Measurements from ENCODE around the gene ZNF581.

ZNF581 gene

GRCh38 chr19:55675661-55676354 is 32.4 kb downstream of the ZNF581 start:
- intact Hi-C loops (cut with DNase I) = no loop called here
- no peak for DNase-seq

DNA sequence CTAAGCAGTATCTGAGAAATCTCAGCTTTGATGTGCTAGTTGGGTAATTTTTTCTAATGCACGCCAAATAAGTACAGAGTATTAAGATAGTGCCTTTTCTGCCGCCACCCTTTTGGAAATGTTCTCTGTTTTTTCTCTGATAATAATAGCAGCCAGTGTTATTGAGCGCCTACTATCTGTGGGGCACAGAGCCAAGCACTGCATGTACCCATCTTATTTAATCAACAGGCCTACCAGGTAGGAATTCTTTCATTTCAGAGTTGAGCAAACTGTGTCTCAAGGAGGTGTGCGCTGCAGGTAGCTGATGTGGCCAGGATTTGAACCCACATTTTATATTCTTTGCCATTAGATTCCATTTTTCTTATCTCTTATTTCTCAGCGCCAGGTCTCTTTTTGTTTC is 32.9 kb downstream of the ZNF581 start:
- intact Hi-C loops (cut with DNase I) = no loop called here
- no peak for DNase-seq

DNA sequence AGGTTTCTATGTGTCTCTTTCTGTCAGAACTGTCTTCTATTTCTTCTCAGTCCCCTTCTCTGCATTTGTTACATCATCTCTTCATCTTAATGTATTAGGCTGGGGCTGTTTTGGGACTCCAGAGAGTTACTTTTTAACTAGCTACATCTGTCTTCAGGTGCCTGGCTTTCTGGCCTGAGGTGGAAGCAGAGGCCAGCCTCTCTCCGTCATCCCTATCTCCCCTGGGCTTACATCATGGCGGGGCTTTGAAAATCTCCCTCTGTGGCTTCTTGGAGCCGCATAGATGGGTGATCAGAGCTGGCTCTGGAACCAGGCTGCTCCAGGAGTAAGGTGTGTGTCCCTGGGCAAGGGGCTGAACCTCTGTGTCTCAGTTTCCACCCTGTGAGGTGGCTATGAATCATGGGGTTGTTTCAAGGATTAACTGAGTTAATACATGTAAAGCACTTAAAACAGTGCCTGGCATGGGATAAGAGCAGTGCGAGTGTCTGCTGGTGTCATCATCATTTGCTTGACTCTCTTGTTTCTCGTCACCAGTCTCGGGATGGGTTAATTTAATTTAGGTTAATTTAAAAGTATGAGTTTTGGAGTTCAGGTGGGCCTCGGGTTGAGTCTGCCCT is 33.5 kb downstream of the ZNF581 start:
- intact Hi-C loops (cut with DNase I) = no loop called here

DNA sequence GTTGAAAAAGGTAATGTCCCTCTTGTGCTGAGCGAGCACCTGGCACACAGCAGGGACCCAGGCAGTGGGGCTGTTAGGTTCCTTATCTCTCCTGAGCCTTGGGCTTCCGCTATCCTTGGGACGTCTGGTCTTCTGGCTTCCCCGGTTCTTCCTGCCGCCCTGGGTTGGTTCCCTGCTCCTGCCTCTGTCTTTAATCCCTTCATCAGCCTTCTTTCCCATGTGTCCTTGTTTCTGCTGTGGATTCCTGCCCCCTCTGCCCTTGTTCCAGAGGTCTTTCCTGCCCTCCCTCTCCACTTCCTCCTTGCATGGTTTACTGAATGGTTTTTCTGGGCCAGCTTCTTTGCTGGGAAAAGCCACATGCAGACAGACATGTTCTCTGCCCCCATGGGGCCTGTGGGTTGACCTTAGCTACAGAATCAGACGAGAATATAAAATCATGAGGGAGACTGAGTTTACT is 34.2 kb downstream of the ZNF581 start:
- intact Hi-C loops (cut with DNase I) = no loop called here
- no peak for DNase-seq

More for the DNA sequence above, 33.5 kb downstream of the ZNF581 start:
- no peak for DNase-seq

DNA sequence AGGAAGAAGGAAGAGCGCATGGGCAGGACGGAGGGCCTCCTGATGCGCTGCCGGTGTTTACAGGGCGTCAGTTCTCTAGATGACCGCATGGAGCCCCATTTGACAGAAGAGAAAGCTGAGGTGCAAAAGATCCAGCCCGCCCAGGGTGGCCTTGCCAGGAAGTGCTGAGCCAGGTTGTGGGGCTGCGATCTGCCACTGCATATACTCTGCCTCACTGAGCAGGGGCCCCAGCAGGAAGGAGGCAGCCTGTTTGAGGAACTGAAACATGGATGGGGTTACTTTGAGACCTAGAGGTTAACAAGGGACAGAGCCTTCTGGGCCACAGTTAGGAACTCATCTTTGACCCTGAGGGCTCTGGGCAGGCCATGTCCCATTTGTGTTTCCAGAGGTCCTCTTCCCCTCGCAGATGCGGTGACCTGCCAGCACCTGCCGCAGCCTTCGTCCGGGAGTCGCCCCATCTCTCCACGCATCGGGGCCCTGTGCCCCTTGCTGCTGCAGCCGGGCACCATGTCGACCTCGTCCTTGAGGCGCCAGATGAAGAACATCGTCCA is 34.7 kb downstream of the ZNF581 start:
- DNase-seq = peak in 1 of 10 donors; percentile 26
- intact Hi-C loops (cut with DNase I) = no loop called here

DNA sequence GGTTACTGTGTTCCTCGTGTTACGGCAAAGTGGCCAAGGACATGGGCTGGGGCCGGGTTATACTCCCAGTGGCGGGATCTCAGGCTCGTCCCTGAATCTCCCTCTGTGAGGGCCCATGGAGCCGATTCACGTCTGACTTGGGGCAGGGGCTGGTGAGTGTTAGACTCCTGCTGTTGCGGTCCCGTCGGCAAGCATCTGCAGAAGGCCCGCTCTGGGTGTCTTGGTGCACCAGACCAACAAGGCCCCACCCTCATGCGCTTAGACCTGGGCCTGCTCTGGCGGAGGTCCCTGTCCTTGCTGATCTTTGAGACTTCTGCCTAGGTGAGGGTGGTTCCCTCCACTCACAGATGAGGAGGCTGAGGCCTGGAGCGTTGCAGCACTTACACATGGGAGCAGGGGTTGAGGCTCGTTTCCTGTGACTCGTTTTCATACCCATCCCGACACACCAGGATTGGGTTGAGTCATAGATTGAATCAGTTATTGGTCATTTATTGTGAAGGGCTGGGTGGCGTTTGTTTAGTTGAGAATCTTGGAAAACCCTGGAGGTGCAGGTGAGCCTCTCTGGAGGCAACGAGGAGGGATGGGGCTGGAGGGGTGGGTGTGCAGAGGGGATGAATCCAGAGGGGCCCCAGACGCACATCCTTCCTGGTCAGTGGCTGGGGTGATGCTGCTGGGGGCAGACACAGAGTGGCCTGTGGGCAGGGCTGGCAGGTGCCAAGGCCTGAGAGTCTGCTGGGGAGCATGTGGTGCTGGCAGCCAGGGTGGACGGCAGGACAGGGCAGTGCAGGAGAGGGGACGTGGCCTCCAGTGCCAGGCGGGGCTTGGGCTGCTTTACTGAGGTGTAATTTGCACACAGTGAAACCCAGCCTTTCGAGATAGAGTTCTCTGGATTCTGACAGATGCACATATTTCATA is 36.2 kb downstream of the ZNF581 start:
- intact Hi-C loops (cut with DNase I) = no loop called here
- DNase-seq = no peak

- no peak for DNase-seq
- intact Hi-C loops (cut with DNase I) = no loop called here
These were observed 37.1 kb downstream of the ZNF581 start for GRCh38 chr19:55680339-55681130.

DNA sequence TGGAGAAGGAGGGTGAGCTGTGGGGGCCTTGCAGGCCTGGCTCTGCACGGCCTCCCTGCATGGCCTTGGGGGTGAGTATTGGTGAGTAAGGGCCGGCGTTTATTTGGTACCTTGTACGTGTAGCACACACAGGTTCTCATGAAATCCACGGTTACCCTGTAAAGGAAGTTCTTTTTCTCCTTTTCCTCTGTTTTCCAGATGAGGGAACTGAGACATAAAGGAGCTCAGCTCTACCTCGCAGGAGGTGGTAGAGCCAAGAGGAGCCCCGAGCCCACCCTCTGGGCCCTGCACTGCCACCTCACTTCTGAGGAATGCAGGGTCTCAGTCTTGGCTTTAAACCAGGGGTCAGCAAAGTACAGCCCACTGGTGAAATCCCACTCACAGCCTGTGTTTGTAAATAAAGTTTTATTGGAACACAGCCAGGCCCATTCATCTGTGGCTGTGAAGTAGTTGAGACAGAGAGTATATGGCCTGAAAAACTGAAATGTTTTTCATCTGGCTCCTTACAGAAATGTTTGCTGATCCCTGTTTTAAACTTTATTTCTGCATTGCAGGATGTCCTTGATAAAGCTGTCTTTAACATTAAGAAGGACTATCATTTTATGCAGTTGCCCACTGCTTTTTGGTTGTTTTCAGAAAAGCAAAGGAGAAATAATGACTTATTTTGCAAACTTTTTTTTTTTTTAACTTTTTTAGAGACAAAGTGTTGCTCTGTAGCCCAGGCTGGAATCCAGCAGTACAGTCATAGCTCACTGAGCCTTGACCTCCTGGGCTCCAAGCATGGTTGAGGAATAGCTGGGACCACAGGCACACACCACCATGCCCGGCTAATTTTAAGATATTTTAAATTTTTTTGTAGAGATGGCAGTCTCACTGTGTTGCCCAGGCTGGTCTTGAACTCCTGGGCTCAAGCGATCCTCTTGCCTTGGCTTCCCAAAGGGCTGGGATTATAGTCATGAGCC is 38.0 kb downstream of the ZNF581 start:
- intact Hi-C loops (cut with DNase I) = no loop called here
- DNase-seq = no peak

GRCh38 chr19:55683449-55684261 is 40.2 kb downstream of the ZNF581 start:
- intact Hi-C loops (cut with DNase I) = no loop called here
- DNase-seq = no peak

GRCh38 chr19:55684946-55685681 is 41.7 kb downstream of the ZNF581 start:
- peak in 3 of 10 donors; percentile 64 to 85 (median 71) for DNase-seq

GRCh38 chr19:55685776-55686175 is 42.3 kb downstream of the ZNF581 start:
- intact Hi-C loops (cut with DNase I) = no loop called here
- peak in 2 of 10 donors; percentile 36 to 52 for DNase-seq

More at GRCh38 chr19:55684946-55685681, 41.7 kb downstream of the ZNF581 start:
- intact Hi-C loops (cut with DNase I) = no loop called here

DNA sequence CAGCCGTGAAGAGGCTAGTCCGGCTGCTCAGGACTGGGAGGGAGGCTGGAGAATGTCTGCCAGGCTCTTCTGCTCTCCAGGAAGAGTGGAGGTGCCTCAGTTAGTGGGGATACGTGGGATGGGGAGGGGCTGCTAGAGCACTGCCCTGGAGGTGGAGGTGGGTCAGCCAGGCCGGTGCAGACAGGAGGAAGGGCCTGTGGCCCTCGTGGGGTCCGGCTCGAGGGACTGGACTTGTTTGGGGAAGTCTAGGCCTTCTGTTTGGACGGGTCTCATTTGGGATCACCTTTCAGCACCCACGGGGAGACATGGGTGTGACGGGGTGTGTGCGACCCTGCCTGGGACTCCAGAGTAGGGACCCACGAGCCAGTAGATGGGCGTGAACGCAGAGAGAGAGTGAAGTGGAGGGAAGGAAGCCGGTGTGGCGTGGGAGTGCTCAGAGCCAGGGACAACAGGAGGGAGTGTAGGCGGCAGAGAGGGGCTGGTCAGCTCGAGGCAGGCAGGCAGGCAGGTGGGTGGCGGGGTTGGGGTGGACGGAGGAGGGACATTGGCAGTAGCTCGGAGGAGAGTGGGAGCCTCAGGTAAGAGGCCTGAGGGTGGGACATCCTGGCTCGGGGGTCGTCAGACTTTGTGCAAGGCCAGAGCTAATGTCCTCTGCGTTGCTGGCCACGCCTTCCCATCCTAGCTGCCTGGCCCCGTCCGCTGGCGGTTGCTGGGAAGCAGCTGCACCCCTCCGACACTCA is 43.0 kb downstream of the ZNF581 start:
- intact Hi-C loops (cut with DNase I) = no loop called here

GRCh38 chr19:55687281-55688201 is 44.1 kb downstream of the ZNF581 start:
- intact Hi-C loops (cut with DNase I) = no loop called here
- DNase-seq = peak in 3 of 10 donors; percentile 56 to 80 (median 59)

More for the DNA sequence above, 43.0 kb downstream of the ZNF581 start:
- peak in 3 of 10 donors; percentile 67 to 83 (median 73) for DNase-seq

DNA sequence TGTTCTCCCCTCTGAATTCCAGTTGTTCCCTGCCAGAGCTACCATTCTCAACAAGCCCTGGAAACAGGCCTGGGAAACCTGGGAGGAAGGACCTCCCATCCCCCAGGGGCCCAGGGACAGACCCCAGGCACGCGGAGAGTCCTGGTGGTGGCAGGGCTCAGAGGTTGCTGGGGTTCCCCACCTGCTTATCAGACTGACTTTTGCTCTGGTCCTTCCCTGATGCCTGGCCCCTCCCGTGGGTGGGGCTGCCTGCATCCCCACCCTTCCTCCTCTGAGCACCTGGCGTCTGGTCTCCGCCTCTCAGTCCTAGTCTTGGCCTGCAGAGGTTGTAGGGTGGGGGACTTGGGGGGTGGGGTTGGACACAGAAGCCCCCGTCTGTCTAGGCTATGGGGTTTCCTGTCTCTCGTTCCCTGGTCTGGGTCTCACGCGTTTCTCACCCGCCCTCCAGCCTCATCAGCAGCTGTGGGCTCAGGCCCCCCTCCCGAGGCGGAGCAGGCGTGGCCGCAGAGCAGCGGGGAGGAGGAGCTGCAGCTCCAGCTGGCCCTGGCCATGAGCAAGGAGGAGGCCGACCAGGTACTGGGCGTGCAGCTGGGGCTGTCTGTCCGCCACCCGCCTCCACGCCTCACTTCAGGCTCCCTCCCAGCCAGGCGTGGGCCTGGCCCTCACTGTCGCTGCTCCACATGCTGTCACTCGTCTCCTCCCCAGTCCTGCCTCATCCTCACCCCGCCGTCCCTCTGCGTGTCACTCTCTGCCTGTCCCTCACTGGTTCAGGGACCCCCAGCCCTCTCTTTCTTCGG is 45.2 kb downstream of the ZNF581 start:
- DNase-seq = peak in 9 of 10 donors; percentile 20 to 96 (median 67)

More for the DNA sequence above, 45.2 kb downstream of the ZNF581 start:
- intact Hi-C loops (cut with DNase I) = no loop called here

Measured in posterior cingulate gyrus (tissue), 11 donors.